HFFc6 (cell line): ENCODE measurements around the gene WDR74. TPM values are rescaled to one million over a fixed set of nuclear protein-coding genes. Genes with fewer than 3 reads are reported as not detected.

ENCODE experiments used
- DNase-seq: peaks from one replicate; pipeline ENCODE4 v3.0.0-alpha.2; 2018
- H3K27ac Mint-ChIP-seq: 2 replicates; pipeline ENCODE4 v1.8.0; 2020; ENCODE audit warnings: mild to moderate bottlenecking, mixed read lengths
- H3K27me3 Mint-ChIP-seq: 2 replicates; pipeline ENCODE4 v1.8.0; 2021; ENCODE audit warnings: mild to moderate bottlenecking, moderate library complexity, mixed read lengths; ENCODE audit not compliant: insufficient read depth
- H3K36me3 Mint-ChIP-seq: 2 replicates; pipeline ENCODE4 v1.8.0; 2021; ENCODE audit warnings: low read depth, mixed read lengths
- H3K4me1 Mint-ChIP-seq: 2 replicates; pipeline ENCODE4 v1.8.0; 2020; ENCODE audit warnings: low read depth, mixed read lengths
- H3K4me3 Mint-ChIP-seq: 2 replicates; pipeline ENCODE4 v1.8.0; 2020; ENCODE audit warnings: mild to moderate bottlenecking, moderate library complexity, mixed read lengths
- H3K9me3 Mint-ChIP-seq: 2 replicates; pipeline ENCODE4 v1.8.0; 2020; ENCODE audit warnings: mild to moderate bottlenecking, mixed read lengths
- CTCF ChIP-seq: fragments of 200-600 bp; sonication (generic); IDR thresholded peaks from 2 replicates; pipeline ENCODE4 v1.5.0; 2021; ENCODE audit warnings: antibody characterized with exemption, mild to moderate bottlenecking
- total RNA-seq, 6 experiments: library from RNA; stranded (reverse); fragmentation: NEBNext Ultra II Directional; extraction: Animal tissue kit (Norgen Biotek cat#: 25700); gene quantifications; 2 replicates in 1 of 6; 3 replicates in 5 of 6; pipeline ENCODE4 v1.2.3, GENCODE V29; 2021

Gene WDR74
- total RNA-seq, 6 experiments from 2014 or later: 37.4 to 49.2 (median 41.0) TPM

- TF ChIP-seq CTCF: no peak
- Mint-ChIP-seq H3K36me3 (peaks cover 51% of the 10 kb centered on the region), H3K4me1 (peaks cover 57% of the 10 kb centered on the region), H3K27ac (peak overlapping the region; percentile 100), H3K9me3 (no peaks in the 10 kb centered on the region), H3K27me3 (peaks cover 4% of the 10 kb centered on the region), H3K4me3 (peak overlapping the region; percentile 100)
- DNase-seq: no peak
These were observed 43.6 kb upstream of the WDR74 start for GRCh38 chr11:62882788-62883501.

- Mint-ChIP-seq H3K4me3 (peak overlapping the region; percentile 100), H3K36me3 (peaks cover 52% of the 10 kb centered on the region), H3K9me3 (no peaks in the 10 kb centered on the region), H3K27ac (peak overlapping the region; percentile 100), H3K4me1 (peaks cover 57% of the 10 kb centered on the region), H3K27me3 (peaks cover 4% of the 10 kb centered on the region)
- no peak for TF ChIP-seq CTCF
- DNase-seq: no peak
These were observed 43.0 kb upstream of the WDR74 start for GRCh38 chr11:62882431-62882749.

GRCh38 chr11:62881579-62882430, 42.4 kb upstream of the WDR74 start:
- peak; percentile 97 for DNase-seq
- peaks cover 4% of the 10 kb centered on the region for H3K27me3 Mint-ChIP-seq
- no peaks in the 10 kb centered on the region for H3K9me3 Mint-ChIP-seq
- H3K36me3 Mint-ChIP-seq: peaks cover 49% of the 10 kb centered on the region
- H3K4me3 Mint-ChIP-seq: peak overlapping the region; percentile 100
- peak overlapping the region; percentile 100 for H3K27ac Mint-ChIP-seq
- TF ChIP-seq CTCF: peak; percentile 16; the same call in 1 of the 2 replicates
- peaks cover 52% of the 10 kb centered on the region for H3K4me1 Mint-ChIP-seq

- Mint-ChIP-seq H3K36me3 (peaks cover 49% of the 10 kb centered on the region), H3K27me3 (peaks cover 4% of the 10 kb centered on the region), H3K9me3 (no peaks in the 10 kb centered on the region), H3K27ac (peak within 1 kb of the TSS; percentile 100), H3K4me3 (peak within 1 kb of the TSS; percentile 100), H3K4me1 (peaks cover 52% of the 10 kb centered on the region)
- DNase-seq: peak; percentile 74
- TF ChIP-seq CTCF: peak; percentile 85
These were observed 41.6 kb upstream of the WDR74 start, which contains the start of gene SLC3A2 for GRCh38 chr11:62880803-62881578. Gene SLC3A2 (plus strand): TSS chr11:62880896. CDS start chr11:62881024, 128 bp downstream.

- Mint-ChIP-seq H3K27ac (peak overlapping the region; percentile 100), H3K4me3 (peak overlapping the region; percentile 100), H3K27me3 (peaks cover 2% of the 10 kb centered on the region), H3K4me1 (peaks cover 46% of the 10 kb centered on the region), H3K9me3 (no peaks in the 10 kb centered on the region), H3K36me3 (peaks cover 45% of the 10 kb centered on the region)
- no peak for TF ChIP-seq CTCF
- peak; percentile 82 for DNase-seq
These were observed 40.9 kb upstream of the WDR74 start for GRCh38 chr11:62880231-62880802.
